Keratinocyte (primary cell): ENCODE results near the gene ANXA1. TPM values are rescaled to one million over a fixed set of nuclear protein-coding genes. Genes with fewer than 3 reads are reported as not detected.
A peak's percentile ranks its signal among the peaks of the same experiment; 100 is the strongest.

ENCODE experiments used
- DNase-seq: peaks from one replicate; pipeline ENCODE4 v3.0.0-alpha.2; 2011; ENCODE audit warnings: low read depth, missing footprints, low spot score
- FAIRE-seq: peaks from 2 replicates; lab custom pipeline; 2011; peaks lifted over from hg19 to GRCh38; lab: Jason Lieb, UNC
- H2AFZ ChIP-seq: 2 replicates; pipeline ENCODE4 v1.6.0; 2012; ENCODE audit warnings: low read length, control low read depth, inconsistent platforms; ENCODE audit not compliant: control insufficient read depth
- H3K27ac ChIP-seq: 2 replicates; pipeline ENCODE4 v1.5.1; 2011; ENCODE audit warnings: low read length; ENCODE audit not compliant: control insufficient read depth, insufficient read depth
- H3K27me3 ChIP-seq: 3 replicates; pipeline ENCODE4 v1.6.0; 2011; ENCODE audit warnings: low read length; ENCODE audit not compliant: control insufficient read depth, insufficient read depth; ENCODE audit errors: extremely low read depth
- H3K36me3 ChIP-seq, 2 experiments: 2 replicates in 1 of 2; 3 replicates in 1 of 2; pipeline ENCODE4 v1.5.1; 2011; ENCODE audit warnings: low read length in 2 of 2, mild to moderate bottlenecking in 1 of 2; ENCODE audit not compliant: control insufficient read depth in 2 of 2, insufficient read depth in 2 of 2; ENCODE audit errors: extremely low read depth in 1 of 2
- H3K4me1 ChIP-seq: 3 replicates; pipeline ENCODE4 v1.5.1; 2011; ENCODE audit warnings: low read length; ENCODE audit not compliant: control insufficient read depth, insufficient read depth; ENCODE audit errors: extremely low read depth
- H3K4me2 ChIP-seq: 3 replicates; pipeline ENCODE4 v1.6.0; 2011; ENCODE audit warnings: low read depth, low read length; ENCODE audit not compliant: control insufficient read depth, insufficient read depth; ENCODE audit errors: extremely low read depth
- H3K4me3 ChIP-seq, 3 experiments: fragments of 200-600 bp in 1 of 3; sonication (generic) in 1 of 3; 2 replicates in 2 of 3; 3 replicates in 1 of 3; pipeline ENCODE4 v1.5.1; 2011 to 2016; ENCODE audit warnings: low read length in 3 of 3, mild to moderate bottlenecking in 3 of 3, control low read depth in 2 of 3, inconsistent platforms in 1 of 3, low read depth in 1 of 3, mixed read lengths in 1 of 3, mixed run types in 1 of 3, moderate library complexity in 1 of 3; ENCODE audit not compliant: control insufficient read depth in 2 of 3, insufficient read depth in 2 of 3; ENCODE audit errors: extremely low read depth in 1 of 3
- H3K79me2 ChIP-seq: 2 replicates; pipeline ENCODE4 v1.6.0; 2012; ENCODE audit warnings: low read length; ENCODE audit not compliant: control insufficient read depth, insufficient read depth
- H3K9ac ChIP-seq: 3 replicates; pipeline ENCODE4 v1.6.0; 2011; ENCODE audit warnings: low read length; ENCODE audit not compliant: control insufficient read depth, insufficient read depth; ENCODE audit errors: extremely low read depth
- H3K9me1 ChIP-seq: 3 replicates; pipeline ENCODE4 v1.6.0; 2011; ENCODE audit warnings: low read length; ENCODE audit not compliant: control insufficient read depth, insufficient read depth; ENCODE audit errors: extremely low read depth
- H3K9me3 ChIP-seq: 2 replicates; pipeline ENCODE4 v1.5.1; 2012; ENCODE audit warnings: low read depth, low read length; ENCODE audit not compliant: control insufficient read depth
- H4K20me1 ChIP-seq: 3 replicates; pipeline ENCODE4 v1.6.0; 2011; ENCODE audit warnings: low read length; ENCODE audit not compliant: control insufficient read depth, insufficient read depth; ENCODE audit errors: extremely low read depth
- CTCF ChIP-seq, 3 experiments: IDR thresholded peaks in 1 of 3; conservative IDR thresholded peaks in 1 of 3; optimal IDR thresholded peaks in 1 of 3; 2 replicates in 2 of 3; 3 replicates in 1 of 3; pipeline versions ENCODE3 to v1.5.1; 2011; ENCODE audit warnings: low read length in 3 of 3, mild to moderate bottlenecking in 3 of 3, moderate library complexity in 2 of 3, control low read depth in 1 of 3, inconsistent platforms in 1 of 3; ENCODE audit not compliant: insufficient read depth in 2 of 3; ENCODE audit errors: extremely low read depth in 1 of 3
- EZH2 ChIP-seq: IDR thresholded peaks from one replicate; pipeline ENCODE4 v1.6.1; 2012; ENCODE audit warnings: inconsistent platforms, mild to moderate bottlenecking, low read length, moderate library complexity
- dilution Hi-C: fragments of 300-500 bp; cut with MboI; formaldehyde crosslinking; loops from one replicate; pipeline ENCODE4 v1.7.0; 2020; ENCODE audit warnings: low sequenced_read_pairs; ENCODE audit not compliant: extremely low pct_ligation_motif_present
- polyA plus RNA-seq, 5 experiments: library from polyadenylated mRNA; depleted of rRNA in 3 of 5; stranded (reverse) in 3 of 5; stranded (forward) in 1 of 5; unstranded in 1 of 5; fragments of >200 nt; gene quantifications; 1 replicate in 1 of 5; 2 replicates in 3 of 5; 3 replicates in 1 of 5; pipeline versions ENCODE4 v1.2.1 to v1.2.3, GENCODE V29; 2011 to 2012; ENCODE audit warnings: missing spikeins in 2 of 5, low read depth in 1 of 5, low replicate concordance in 1 of 5

Gene ANXA1
- polyA plus RNA-seq, 1 donor (not counting 4 experiments of a cell fraction or from before 2014, with no cell fraction given), result 1,449 TPM

GRCh38 chr9:73118286-73118685, 33.4 kb upstream of the ANXA1 start:
- Histone ChIP-seq H3K27me3 (no peaks in the 10 kb centered on the region), H3K9ac (peak overlapping the region; percentile 22), H3K9me3 (no peaks in the 10 kb centered on the region), H3K4me2 (no peak overlapping the region), H4K20me1 (no peaks in the 10 kb centered on the region), H3K27ac (peak overlapping the region; percentile 87), H3K9me1 (no peaks in the 10 kb centered on the region), H3K4me3 (no peak overlapping the region), H3K4me1 (peaks cover 19% of the 10 kb centered on the region), H3K36me3 (no peaks in the 10 kb centered on the region), H2AFZ (no peak overlapping the region), H3K79me2 (no peaks in the 10 kb centered on the region)
- no peak for DNase-seq
- FAIRE-seq, result no peak
- TF ChIP-seq EZH2 (no peak), CTCF (optimal IDR thresholded peaks at IDR 0.05 in 1 of 3, IDR thresholded peaks at IDR 0.05 in 1 of 3, conservative IDR thresholded peaks at IDR 0.05 in 1 of 3; ENCODE audit: extremely low read depth in 1 of 3, insufficient read depth in 2 of 3, low read length in 3 of 3) (no peak)
- dilution Hi-C loops, result no loop called here

- Histone ChIP-seq H3K27me3 (no peaks in the 10 kb centered on the region), H3K9ac (peak overlapping the region; percentile 22), H3K36me3 (no peaks in the 10 kb centered on the region), H3K4me3 (no peak overlapping the region), H3K9me3 (no peaks in the 10 kb centered on the region), H2AFZ (no peak overlapping the region), H3K4me2 (peak overlapping the region; percentile 52), H4K20me1 (no peaks in the 10 kb centered on the region), H3K9me1 (no peaks in the 10 kb centered on the region), H3K27ac (peak overlapping the region; percentile 87), H3K79me2 (no peaks in the 10 kb centered on the region), H3K4me1 (peaks cover 19% of the 10 kb centered on the region)
- peak; percentile 76 for FAIRE-seq
- DNase-seq, result peak; percentile 80
- TF ChIP-seq CTCF (optimal IDR thresholded peaks at IDR 0.05 in 1 of 3, IDR thresholded peaks at IDR 0.05 in 1 of 3, conservative IDR thresholded peaks at IDR 0.05 in 1 of 3; ENCODE audit: extremely low read depth in 1 of 3, insufficient read depth in 2 of 3, low read length in 3 of 3), result no peak
- TF ChIP-seq EZH2, result no peak
- dilution Hi-C loops, result no loop called here
Measured at GRCh38 chr9:73118898-73119554, 32.6 kb upstream of the ANXA1 start.
